OCI-LY1 (cell line): Measurements from ENCODE around the gene OXLD1.

Experiments used
- EZH2 ChIP-seq: fragments of 200-600 bp; sonication (generic), shearing (Covaris generic); IDR thresholded peaks from 2 replicates; pipeline ENCODE4 v1.8.0; 2017; ENCODE audit warnings: borderline replicate concordance, mixed run types, mild to moderate bottlenecking, antibody characterized with exemption, low read length, moderate library complexity, mixed read lengths
- TF ChIP-seq, protein P1 (sequence below): fragments of 200-600 bp; sonication (generic), shearing (Covaris generic); IDR thresholded peaks from 2 replicates; pipeline ENCODE4 v1.5.1; 2017; ENCODE audit warnings: mild to moderate bottlenecking, antibody characterized with exemption, low read length, moderate library complexity, mixed read lengths

DNA sequence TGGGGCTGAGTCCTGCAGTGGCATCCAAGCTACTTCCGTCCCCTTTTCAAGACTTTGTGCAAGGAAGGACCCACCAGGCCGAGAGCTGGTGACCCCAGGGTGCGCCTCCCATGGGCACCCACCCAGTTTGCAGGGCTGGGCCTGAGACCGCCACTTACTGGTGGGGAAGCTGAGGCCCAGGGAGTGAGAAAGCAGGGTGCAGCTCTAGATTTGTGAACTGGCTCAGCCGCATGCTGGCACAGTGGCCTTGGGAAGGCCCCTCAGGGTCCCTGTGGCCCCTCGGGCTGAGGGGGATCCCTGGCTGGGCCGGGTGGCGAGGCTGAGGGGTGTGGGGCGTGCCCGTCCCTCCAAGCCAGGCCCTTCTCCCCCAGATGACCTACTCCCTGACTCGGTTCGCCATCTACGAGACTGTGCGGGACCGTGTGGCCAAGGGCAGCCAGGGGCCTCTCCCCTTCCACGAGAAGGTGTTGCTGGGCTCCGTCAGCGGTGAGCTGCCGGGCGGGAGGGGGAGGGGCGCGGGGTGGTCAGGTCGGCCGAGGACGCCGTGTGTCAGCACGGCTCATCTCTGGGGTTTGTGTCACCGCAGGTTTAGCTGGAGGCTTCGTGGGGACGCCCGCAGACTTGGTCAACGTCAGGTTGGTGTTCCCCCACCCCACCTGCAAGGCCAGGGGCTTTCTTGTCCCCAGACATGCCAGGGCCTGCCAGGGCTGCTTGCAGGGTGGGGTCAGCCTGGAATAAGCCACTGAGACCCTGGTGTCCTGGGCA, 48.9 kb upstream of the OXLD1 start:
- TF ChIP-seq, protein P1, sequence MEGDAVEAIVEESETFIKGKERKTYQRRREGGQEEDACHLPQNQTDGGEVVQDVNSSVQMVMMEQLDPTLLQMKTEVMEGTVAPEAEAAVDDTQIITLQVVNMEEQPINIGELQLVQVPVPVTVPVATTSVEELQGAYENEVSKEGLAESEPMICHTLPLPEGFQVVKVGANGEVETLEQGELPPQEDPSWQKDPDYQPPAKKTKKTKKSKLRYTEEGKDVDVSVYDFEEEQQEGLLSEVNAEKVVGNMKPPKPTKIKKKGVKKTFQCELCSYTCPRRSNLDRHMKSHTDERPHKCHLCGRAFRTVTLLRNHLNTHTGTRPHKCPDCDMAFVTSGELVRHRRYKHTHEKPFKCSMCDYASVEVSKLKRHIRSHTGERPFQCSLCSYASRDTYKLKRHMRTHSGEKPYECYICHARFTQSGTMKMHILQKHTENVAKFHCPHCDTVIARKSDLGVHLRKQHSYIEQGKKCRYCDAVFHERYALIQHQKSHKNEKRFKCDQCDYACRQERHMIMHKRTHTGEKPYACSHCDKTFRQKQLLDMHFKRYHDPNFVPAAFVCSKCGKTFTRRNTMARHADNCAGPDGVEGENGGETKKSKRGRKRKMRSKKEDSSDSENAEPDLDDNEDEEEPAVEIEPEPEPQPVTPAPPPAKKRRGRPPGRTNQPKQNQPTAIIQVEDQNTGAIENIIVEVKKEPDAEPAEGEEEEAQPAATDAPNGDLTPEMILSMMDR, result no peak
- no peak for TF ChIP-seq EZH2
